ENCODE data around the gene ABCA5. TPM values are rescaled to one million over a fixed set of nuclear protein-coding genes. Genes with fewer than 3 reads are reported as not detected.
"Not testable (repeated sequence)": the region's sequence is repeated elsewhere in the genome, so short reads cannot be mapped to it uniquely, and the experiment has no call there.

The ABCA5 gene
- total RNA-seq, 2 donors from 2014 or later = 2.7 to 2.8 TPM

GRCh38 chr17:69208640-69209039, 118.3 kb downstream of the ABCA5 start:
- Histone ChIP-seq H3K36me3 (ENCODE audit: control insufficient read depth, insufficient read depth, low read length) (no peaks in the 10 kb centered on the region), H3K9ac (ENCODE audit: extremely low read depth, low read length, poor library complexity, severe bottlenecking) (no peak overlapping the region), H3K4me1 (ENCODE audit: control insufficient read depth, insufficient read depth, low read length) (no peaks in the 10 kb centered on the region), H3K27ac (ENCODE audit: low read depth, low read length) (no peak overlapping the region), H3K4me3 (ENCODE audit: low read length) (no peak overlapping the region), H3K27me3 (ENCODE audit: control insufficient read depth, insufficient read depth, low read length, poor library complexity, severe bottlenecking) (no peaks in the 10 kb centered on the region), H3K9me3 (ENCODE audit: control insufficient read depth, low read length) (no peaks in the 10 kb centered on the region)
- DNase-seq = no peak
- Mint-ChIP-seq H3K4me3 (no peak overlapping the region), H3K27ac (no peak overlapping the region), H3K9me3 (no peaks in the 10 kb centered on the region), H3K36me3 (ENCODE audit: low read depth) (no peaks in the 10 kb centered on the region), H3K27me3 (ENCODE audit: insufficient read depth) (no peaks in the 10 kb centered on the region), H3K4me1 (no peaks in the 10 kb centered on the region)
- 83 to 88% methylated on average over 1 of the region's 2 CpGs for WGBS, 2 experiments (ENCODE audit: insufficient coverage in 1 of 2, insufficient read length in 1 of 2)
- TF ChIP-seq CTCF (conservative IDR thresholded peaks at IDR 0.05) = no peak

- WGBS, 2 experiments (ENCODE audit: insufficient coverage in 1 of 2, insufficient read length in 1 of 2) = 94 to 100% methylated on average over 3 of the region's 4 CpGs
- no peaks in the 10 kb centered on the region for H3K4me1 Mint-ChIP-seq
- no peak overlapping the region for H3K4me3 Mint-ChIP-seq
- H3K4me1 ChIP-seq (ENCODE audit: control insufficient read depth, insufficient read depth, low read length) = no peaks in the 10 kb centered on the region
- H3K27me3 Mint-ChIP-seq (ENCODE audit: insufficient read depth) = no peaks in the 10 kb centered on the region
- H3K9ac ChIP-seq (ENCODE audit: extremely low read depth, low read length, poor library complexity, severe bottlenecking) = no peak overlapping the region
- no peaks in the 10 kb centered on the region for H3K9me3 Mint-ChIP-seq
- no peak for DNase-seq
- no peak overlapping the region for H3K27ac ChIP-seq (ENCODE audit: low read depth, low read length)
- no peaks in the 10 kb centered on the region for H3K36me3 ChIP-seq (ENCODE audit: control insufficient read depth, insufficient read depth, low read length)
- no peak overlapping the region for H3K4me3 ChIP-seq (ENCODE audit: low read length)
- H3K9me3 ChIP-seq (ENCODE audit: control insufficient read depth, low read length) = no peaks in the 10 kb centered on the region
- no peak for TF ChIP-seq CTCF (conservative IDR thresholded peaks at IDR 0.05)
- no peaks in the 10 kb centered on the region for H3K36me3 Mint-ChIP-seq (ENCODE audit: low read depth)
- no peak overlapping the region for H3K27ac Mint-ChIP-seq
- no peaks in the 10 kb centered on the region for H3K27me3 ChIP-seq (ENCODE audit: control insufficient read depth, insufficient read depth, low read length, poor library complexity, severe bottlenecking)
These were observed 119.8 kb downstream of the ABCA5 start for GRCh38 chr17:69207151-69207550.

- no peak for DNase-seq
- Mint-ChIP-seq H3K4me3 (no peak overlapping the region), H3K27me3 (ENCODE audit: insufficient read depth) (no peaks in the 10 kb centered on the region), H3K36me3 (ENCODE audit: low read depth) (no peaks in the 10 kb centered on the region), H3K4me1 (no peaks in the 10 kb centered on the region), H3K9me3 (peaks cover 12% of the 10 kb centered on the region), H3K27ac (no peak overlapping the region)
- Histone ChIP-seq H3K27ac (ENCODE audit: low read depth, low read length) (no peak overlapping the region), H3K9me3 (ENCODE audit: control insufficient read depth, low read length) (no peaks in the 10 kb centered on the region), H3K4me3 (ENCODE audit: low read length) (no peak overlapping the region), H3K27me3 (ENCODE audit: control insufficient read depth, insufficient read depth, low read length, poor library complexity, severe bottlenecking) (no peaks in the 10 kb centered on the region), H3K36me3 (ENCODE audit: control insufficient read depth, insufficient read depth, low read length) (no peaks in the 10 kb centered on the region), H3K9ac (ENCODE audit: extremely low read depth, low read length, poor library complexity, severe bottlenecking) (no peak overlapping the region), H3K4me1 (ENCODE audit: control insufficient read depth, insufficient read depth, low read length) (no peaks in the 10 kb centered on the region)
- no peak for TF ChIP-seq CTCF (conservative IDR thresholded peaks at IDR 0.05)
- WGBS, 2 experiments (ENCODE audit: insufficient coverage in 1 of 2, insufficient read length in 1 of 2) = 94% methylated on average over 5 to 6 of the region's 6 CpGs
These were observed 128.7 kb downstream of the ABCA5 start for GRCh38 chr17:69198238-69198637.

GRCh38 chr17:69196105-69196653, 130.8 kb downstream of the ABCA5 start:
- not testable (repeated sequence) for DNase-seq; H3K27ac Mint-ChIP-seq; H3K4me3 Mint-ChIP-seq; H3K4me1 Mint-ChIP-seq; H3K4me3 ChIP-seq (ENCODE audit: low read length); H3K27me3 ChIP-seq (ENCODE audit: control insufficient read depth, insufficient read depth, low read length, poor library complexity, severe bottlenecking); H3K27ac ChIP-seq (ENCODE audit: low read depth, low read length); H3K36me3 Mint-ChIP-seq (ENCODE audit: low read depth); H3K4me1 ChIP-seq (ENCODE audit: control insufficient read depth, insufficient read depth, low read length); H3K27me3 Mint-ChIP-seq (ENCODE audit: insufficient read depth); H3K9ac ChIP-seq (ENCODE audit: extremely low read depth, low read length, poor library complexity, severe bottlenecking); H3K36me3 ChIP-seq (ENCODE audit: control insufficient read depth, insufficient read depth, low read length); H3K9me3 ChIP-seq (ENCODE audit: control insufficient read depth, low read length)
- WGBS, 2 experiments (ENCODE audit: insufficient coverage in 1 of 2, insufficient read length in 1 of 2) = 90 to 93% methylated on average over 17 to 37 of the region's 40 CpGs
- peaks cover 12% of the 10 kb centered on the region for H3K9me3 Mint-ChIP-seq

Data from endodermal cell (in vitro differentiated cells).